OCI-LY3 (cell line): Measurements from ENCODE around the gene KAZN.

Experiments
- CTCF ChIP-seq: fragments of 200-600, 300-600 bp; sonication (generic); IDR thresholded peaks from 2 replicates; pipeline ENCODE4 v1.5.1; 2014; ENCODE audit warnings: antibody characterized with exemption, low read length, low read depth
- EZH2phosphoT487 ChIP-seq: fragments of 200-600 bp; shearing (Covaris generic); IDR thresholded peaks from 2 replicates; pipeline ENCODE4 v1.6.1; 2018; ENCODE audit warnings: antibody characterized with exemption, mixed run types, low read depth

- TF ChIP-seq CTCF (no peak), EZH2phosphoT487 (no peak)
Observed at GRCh38 chr1:14634486-14634885, 36.0 kb downstream of the KAZN start.
